GM18951 (cell line): Measurements from ENCODE around the gene KCNB1.

ENCODE experiments used
- POLR2A ChIP-seq: IDR thresholded peaks from 4 replicates; pipeline ENCODE4 v1.6.1; 2011; ENCODE audit warnings: mild to moderate bottlenecking; ENCODE audit not compliant: insufficient read length, insufficient read depth; ENCODE audit errors: extremely low read depth
- in situ Hi-C: fragments of 300-500 bp; cut with MboI; formaldehyde crosslinking; loops from one replicate; pipeline ENCODE4 v1.12.0; 2022; ENCODE audit warnings: low sequenced_read_pairs, mixed read lengths, inconsistent platforms; ENCODE audit not compliant: unreplicated experiment

Gene KCNB1

GRCh38 chr20:49396230-49396629 lies 86.2 kb downstream of the KCNB1 start:
- in situ Hi-C loops = no loop called here
- TF ChIP-seq POLR2A = no peak

DNA sequence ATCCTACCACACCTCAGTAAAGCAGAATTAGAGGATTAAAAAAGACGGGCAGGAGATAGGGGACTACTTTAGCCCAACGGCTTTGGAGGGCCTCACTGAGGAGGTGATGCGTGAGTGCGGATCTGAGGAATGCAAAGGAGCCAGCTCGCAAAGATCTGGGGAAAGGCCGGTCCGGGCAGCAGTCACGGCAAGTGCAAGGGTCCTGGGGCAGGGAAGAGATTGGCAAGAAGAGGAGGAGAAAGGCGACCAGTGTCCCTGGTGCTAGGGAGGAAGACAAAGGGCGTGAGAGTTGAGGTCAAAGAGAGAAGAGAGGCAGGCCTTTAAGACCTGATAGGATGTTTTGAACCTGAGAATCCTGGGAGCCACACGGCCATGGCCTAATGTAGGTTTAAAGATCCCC lies 86.8 kb downstream of the KCNB1 start:
- TF ChIP-seq POLR2A = no peak
- in situ Hi-C loops = no loop called here

- in situ Hi-C loops = no loop called here
- no peak for TF ChIP-seq POLR2A
Measured at GRCh38 chr20:49395183-49395582, 87.3 kb downstream of the KCNB1 start.

- TF ChIP-seq POLR2A = no peak
- in situ Hi-C loops = no loop called here
Measured at GRCh38 chr20:49394757-49395156, 87.7 kb downstream of the KCNB1 start.

DNA sequence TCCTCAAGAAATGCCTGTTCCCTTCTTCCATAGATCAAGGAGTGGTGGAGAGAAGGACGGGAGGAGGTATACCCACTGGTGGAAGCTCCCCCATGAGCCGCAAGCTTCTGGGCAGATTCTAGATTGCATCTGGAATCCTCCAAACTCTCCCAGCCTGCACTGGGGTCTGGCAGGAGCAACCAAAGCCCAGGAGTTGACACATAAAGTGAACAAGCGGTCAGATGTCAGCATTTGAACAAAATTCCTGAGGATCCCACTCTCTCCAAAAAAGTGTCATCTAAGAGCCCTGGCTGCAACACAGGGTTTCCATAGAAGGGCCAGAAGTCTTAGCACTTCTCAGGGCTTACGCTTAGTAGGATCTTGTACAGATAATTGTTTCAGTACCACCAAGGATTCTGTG lies 88.2 kb downstream of the KCNB1 start:
- TF ChIP-seq POLR2A = no peak
- in situ Hi-C loops = no loop called here

GRCh38 chr20:49393803-49394202 lies 88.7 kb downstream of the KCNB1 start:
- in situ Hi-C loops = no loop called here
- TF ChIP-seq POLR2A = no peak

DNA sequence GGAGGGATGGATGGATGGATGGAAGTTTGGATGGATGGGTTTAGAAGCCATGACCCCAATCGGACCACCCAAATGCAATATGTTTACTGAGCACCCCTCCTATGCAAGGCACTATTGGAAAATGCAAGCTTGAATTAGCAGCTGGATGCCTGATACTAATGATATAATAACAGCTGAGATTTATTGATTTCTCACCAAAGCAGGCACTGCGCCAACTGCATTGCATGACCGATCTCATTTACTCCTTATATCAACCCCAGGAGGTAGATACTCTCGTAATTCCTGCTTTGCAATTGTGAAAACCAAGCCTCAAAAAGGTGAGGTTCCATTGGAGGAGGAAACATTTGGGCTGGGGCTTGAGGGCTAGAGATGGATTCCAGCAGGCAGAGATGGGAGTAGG lies 89.7 kb downstream of the KCNB1 start:
- TF ChIP-seq POLR2A = no peak
- in situ Hi-C loops = no loop called here

- in situ Hi-C loops = no loop called here
- no peak for TF ChIP-seq POLR2A
Measured at GRCh38 chr20:49391404-49392245, 90.8 kb downstream of the KCNB1 start.

DNA sequence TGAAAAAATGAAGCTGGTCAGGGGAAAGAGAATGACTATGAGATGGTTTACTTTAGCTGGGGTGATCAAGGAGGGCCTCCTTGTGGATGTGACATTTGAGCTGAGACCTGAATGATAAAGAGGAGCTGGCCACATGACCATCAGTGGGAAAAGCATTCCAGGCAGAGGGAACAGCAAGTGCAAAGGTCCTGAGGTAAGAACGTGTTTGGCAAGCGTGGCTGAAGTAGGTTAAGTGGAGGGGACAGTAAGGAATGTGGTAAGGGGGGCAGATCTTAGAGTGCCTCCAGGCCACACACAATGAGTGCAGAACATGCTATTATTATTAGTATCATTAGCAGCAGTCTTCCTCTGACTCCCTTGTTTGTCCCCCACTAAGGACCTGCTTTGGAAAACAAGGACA lies 92.6 kb downstream of the KCNB1 start:
- in situ Hi-C loops = no loop called here
- TF ChIP-seq POLR2A = no peak

DNA sequence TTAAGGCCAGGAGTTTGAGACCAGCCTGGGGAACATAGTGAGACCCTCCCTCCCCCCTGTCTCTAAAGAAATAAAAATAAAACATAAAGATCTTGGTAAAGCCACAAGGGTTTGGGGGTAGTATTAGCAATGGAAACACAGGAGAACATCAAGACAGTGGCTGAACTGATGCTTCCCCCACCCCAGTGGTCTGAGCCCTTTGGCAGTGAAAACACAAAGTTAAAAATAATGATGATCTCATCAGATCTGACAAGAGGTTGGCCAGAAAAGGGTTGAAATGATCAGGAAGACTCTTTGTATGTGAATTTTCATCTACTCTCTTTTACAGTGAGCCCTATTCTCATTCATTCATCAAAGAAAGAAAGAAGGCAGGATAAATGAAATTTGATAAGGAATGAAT lies 93.7 kb downstream of the KCNB1 start:
- TF ChIP-seq POLR2A = no peak
- in situ Hi-C loops = no loop called here

DNA sequence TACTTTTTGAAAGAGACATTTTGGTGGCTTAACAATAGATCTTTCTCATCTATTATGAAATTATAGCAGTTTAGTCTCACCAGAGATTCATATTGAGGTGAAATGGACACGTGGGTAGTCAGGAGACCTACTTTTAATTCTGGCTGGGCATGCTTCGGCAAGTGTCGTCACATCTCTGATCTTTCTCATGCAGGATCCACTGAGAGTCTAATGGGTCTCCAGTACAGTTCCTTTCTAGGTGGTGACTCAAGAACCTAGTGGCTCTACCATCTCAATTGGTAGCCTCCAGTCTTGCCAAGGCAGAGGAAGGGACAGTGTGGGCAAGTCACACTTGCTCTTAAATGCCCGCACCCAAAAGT lies 94.9 kb downstream of the KCNB1 start:
- in situ Hi-C loops = no loop called here
- no peak for TF ChIP-seq POLR2A

- in situ Hi-C loops = no loop called here
- TF ChIP-seq POLR2A = no peak
Measured at GRCh38 chr20:49386848-49387580, 95.5 kb downstream of the KCNB1 start.

- no peak for TF ChIP-seq POLR2A
- in situ Hi-C loops = no loop called here
Measured at GRCh38 chr20:49385465-49385864, 97.0 kb downstream of the KCNB1 start.

DNA sequence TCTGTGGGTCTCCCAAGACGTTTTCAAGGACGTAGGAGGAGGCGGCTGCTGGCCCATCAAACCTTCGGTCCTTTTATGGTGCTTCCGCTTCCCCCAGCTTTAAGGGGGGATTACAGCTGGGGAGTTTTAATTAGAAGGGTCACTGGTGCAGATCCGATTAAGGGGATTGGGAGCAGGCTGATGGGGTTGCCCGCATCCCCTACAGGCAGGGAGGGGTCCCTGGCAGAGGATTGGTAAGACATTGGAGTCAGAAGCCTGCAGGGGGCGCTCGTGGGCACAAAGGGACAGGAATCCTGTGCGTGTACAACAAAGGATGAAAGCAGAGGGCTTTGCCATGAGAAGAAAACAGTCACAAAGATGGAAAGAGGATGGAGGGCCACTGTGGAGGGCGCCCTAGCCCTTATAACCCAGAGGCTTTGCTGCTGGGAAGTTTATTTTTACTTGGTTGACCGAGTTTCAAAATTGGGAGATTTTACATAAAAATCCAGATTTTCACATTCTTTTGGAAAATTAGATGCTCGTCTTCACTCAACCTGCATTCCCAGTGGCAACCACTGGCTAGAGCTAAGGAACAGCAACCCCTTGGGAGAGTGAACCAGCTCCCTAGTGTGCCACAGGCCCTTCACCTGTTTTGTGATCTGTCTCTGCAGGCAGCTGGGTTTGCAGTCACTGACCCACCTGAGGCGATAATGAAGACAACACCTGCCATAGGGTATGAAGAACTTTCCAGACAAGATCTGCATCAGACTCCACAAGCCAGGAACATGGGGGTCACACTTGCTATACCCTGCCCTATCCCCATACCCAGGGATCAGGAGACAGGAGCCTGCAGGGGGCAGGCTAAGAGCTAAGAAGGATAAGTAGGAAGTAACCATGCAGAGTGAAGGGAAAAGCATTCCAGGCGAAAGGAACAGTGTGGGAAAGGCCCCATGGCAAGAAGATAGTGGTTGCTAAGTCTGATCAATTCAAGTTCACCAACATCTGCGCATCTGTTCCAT lies 97.7 kb downstream of the KCNB1 start:
- in situ Hi-C loops = no loop called here
- TF ChIP-seq POLR2A = no peak
